K562 (cell line): Measurements from ENCODE around the gene SPDYE3. TPM values are rescaled to one million over a fixed set of nuclear protein-coding genes. Genes with fewer than 3 reads are reported as not detected.
A peak's percentile ranks its signal among the peaks of the same experiment; 100 is the strongest.

Experiments used
- FUS ChIP-seq: fragments of 200-400 bp; formaldehyde crosslinking; optimal IDR thresholded peaks from 2 replicates; pipeline ENCODE3; 2017; ENCODE audit warnings: low read depth, low read length
- GATAD2B ChIP-seq: fragments of 450-650 bp; IDR thresholded peaks from 2 replicates; pipeline ENCODE4 v1.6.1; 2017; ENCODE audit warnings: mild to moderate bottlenecking, borderline replicate concordance
- HMG20A ChIP-seq: fragments of 450-650 bp; formaldehyde crosslinking; conservative IDR thresholded peaks from 2 replicates; pipeline ENCODE4 v1.4.0; 2020; ENCODE audit warnings: mild to moderate bottlenecking, mixed read lengths
- KDM1A ChIP-seq, 2 experiments: fragments of 450-650 bp; IDR thresholded peaks; 2 replicates each; pipeline ENCODE4 v1.6.1; 2016; ENCODE audit warnings: mild to moderate bottlenecking in 2 of 2
- L3MBTL2 ChIP-seq: fragments of 450-650 bp; IDR thresholded peaks from 2 replicates; pipeline ENCODE4 v1.6.1; 2016; ENCODE audit warnings: mild to moderate bottlenecking, moderate library complexity
- SRSF9 ChIP-seq: fragments of 200-400 bp; formaldehyde crosslinking; IDR thresholded peaks from 2 replicates; pipeline ENCODE4 v1.6.1; 2017; ENCODE audit warnings: low read depth, low read length, borderline replicate concordance
- ZNF318 ChIP-seq, 2 experiments: fragments of 450-650 bp; IDR thresholded peaks; 2 replicates each; pipeline ENCODE4 v1.6.1; 2016; ENCODE audit warnings: mild to moderate bottlenecking in 2 of 2, borderline replicate concordance in 1 of 2, low read depth in 1 of 2, moderate library complexity in 1 of 2
- polyA plus RNA-seq, 8 experiments: library from polyadenylated mRNA; depleted of rRNA in 4 of 8; stranded (reverse) in 5 of 8; unstranded in 3 of 8; fragments of >200 nt; fragmentation: Nextera tagmentation in 2 of 8; fragmentation: Illumina TruSeq in 1 of 8; extraction: Ambion mirVana in 2 of 8; extraction: Trizol in 1 of 8; gene quantifications; 2 replicates each; pipeline versions ENCODE4 v1.2.1 to v1.2.3, GENCODE V29; 2011 to 2014; ENCODE audit warnings: inconsistent platforms in 1 of 8, missing spikeins in 1 of 8
- total RNA-seq, 7 experiments: library from RNA; depleted of rRNA in 6 of 7; stranded (reverse); fragments of >200 nt in 6 of 7; fragmentation: Illumina TruSeq in 2 of 7; extraction: Trizol in 2 of 7; gene quantifications; 2 replicates each; pipeline versions ENCODE4 v1.2.1 to v1.2.3, GENCODE V29; 2011 to 2021; ENCODE audit warnings: low replicate concordance in 1 of 7

The SPDYE3 gene
- total and polyA plus RNA-seq, 9 of the 15 experiments (the other 6 are each of a cell fraction or from before 2014, with no cell fraction given) = 0.04 to 3.3 (median 1.2) TPM; not detected in 6

- TF ChIP-seq ZNF318 (IDR thresholded peaks at IDR 0.05; ENCODE audit: borderline replicate concordance in 1 of 2, low read depth in 1 of 2) = no peak
- TF ChIP-seq SRSF9 = no peak
- TF ChIP-seq GATAD2B = no peak
- TF ChIP-seq L3MBTL2 = peak; percentile 65
- TF ChIP-seq HMG20A (CRISPR knock-in tag) = no peak
- TF ChIP-seq KDM1A (IDR thresholded peaks at IDR 0.05) = no peak
- TF ChIP-seq FUS = no peak
Observed at GRCh38 chr7:100369105-100369504, 61.6 kb downstream of the SPDYE3 start (continued).
